IPS-15b (cell line): Measurements from ENCODE around the gene CBLL1.

Source experiments
- H3K27me3 ChIP-seq: one replicate; pipeline ENCODE4 v1.6.1; 2013; ENCODE audit warnings: low read length; ENCODE audit not compliant: control insufficient read depth, insufficient read depth
- H3K36me3 ChIP-seq: one replicate; pipeline ENCODE4 v1.6.1; 2013; ENCODE audit warnings: low read length; ENCODE audit not compliant: control insufficient read depth, insufficient read depth
- H3K4me1 ChIP-seq: one replicate; pipeline ENCODE4 v1.6.1; 2013; ENCODE audit warnings: mild to moderate bottlenecking, low read length; ENCODE audit not compliant: control insufficient read depth, insufficient read depth
- H3K4me3 ChIP-seq: one replicate; pipeline ENCODE4 v1.5.1; 2013; ENCODE audit warnings: low read depth, low read length
- H3K9ac ChIP-seq: one replicate; pipeline ENCODE4 v1.6.1; 2013; ENCODE audit warnings: low read depth, mild to moderate bottlenecking, low read length
- H3K9me3 ChIP-seq: one replicate; pipeline ENCODE4 v1.6.1; 2013; ENCODE audit warnings: mild to moderate bottlenecking, low read length; ENCODE audit not compliant: control insufficient read depth, insufficient read depth

Gene CBLL1

DNA sequence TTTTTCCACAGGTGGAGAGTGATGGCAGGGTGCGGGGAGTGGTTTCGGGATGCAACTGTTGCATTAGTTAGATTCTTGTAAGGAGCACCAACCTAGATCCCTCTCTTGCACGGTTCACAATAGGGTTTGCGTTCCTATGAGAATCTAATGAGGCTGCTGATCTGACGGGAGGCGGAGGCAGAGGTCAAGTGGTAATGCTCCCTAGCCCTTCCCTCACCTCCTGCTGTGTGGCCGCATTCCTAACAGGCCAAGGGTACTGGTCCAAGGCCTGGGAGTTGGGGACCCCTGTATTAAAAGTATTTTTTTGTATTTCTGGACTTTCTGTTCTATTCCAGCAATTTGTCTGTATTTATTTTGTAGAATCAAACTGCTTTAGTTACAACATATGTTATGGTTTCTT, 7.2 kb downstream of the CBLL1 start:
- Histone ChIP-seq H3K4me1 (no peaks in the 10 kb centered on the region), H3K4me3 (no peak overlapping the region), H3K36me3 (peaks cover 7% of the 10 kb centered on the region), H3K9ac (no peak overlapping the region), H3K27me3 (no peaks in the 10 kb centered on the region), H3K9me3 (no peaks in the 10 kb centered on the region)

DNA sequence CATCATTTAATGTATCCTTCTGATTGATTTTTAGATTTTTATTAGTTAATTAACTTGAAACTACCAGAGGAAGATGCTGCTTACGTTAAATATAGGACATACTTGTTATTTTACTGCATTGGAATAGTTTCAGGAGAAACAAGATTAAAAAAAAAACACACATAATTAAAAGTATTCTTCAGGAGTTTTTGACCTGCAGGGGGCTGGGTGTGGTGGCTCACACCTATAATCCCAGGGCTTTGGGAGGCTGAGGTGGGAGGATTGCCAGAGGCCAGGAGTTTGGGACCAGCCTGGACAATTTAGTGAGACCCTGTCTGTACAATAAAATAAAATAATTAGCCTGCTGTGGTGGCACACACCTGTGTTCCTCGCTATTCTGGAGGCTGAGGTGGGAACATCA, 10.7 kb downstream of the CBLL1 start:
- Histone ChIP-seq H3K27me3 (no peaks in the 10 kb centered on the region), H3K9ac (no peak overlapping the region), H3K9me3 (no peaks in the 10 kb centered on the region), H3K4me1 (no peaks in the 10 kb centered on the region), H3K4me3 (no peak overlapping the region), H3K36me3 (peaks cover 13% of the 10 kb centered on the region)

DNA sequence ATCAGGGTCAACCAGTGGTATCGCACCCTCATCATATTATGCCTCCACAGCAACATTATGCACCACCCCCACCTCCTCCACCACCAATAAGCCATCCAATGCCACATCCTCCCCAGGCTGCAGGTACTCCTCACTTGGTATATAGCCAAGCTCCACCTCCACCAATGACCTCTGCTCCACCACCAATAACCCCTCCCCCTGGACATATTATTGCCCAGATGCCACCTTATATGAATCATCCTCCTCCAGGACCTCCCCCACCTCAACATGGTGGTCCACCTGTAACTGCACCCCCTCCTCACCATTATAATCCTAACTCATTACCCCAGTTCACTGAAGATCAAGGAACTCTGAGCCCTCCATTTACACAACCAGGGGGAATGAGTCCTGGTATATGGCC, 14.7 kb downstream of the CBLL1 start:
- Histone ChIP-seq H3K4me3 (no peak overlapping the region), H3K27me3 (no peaks in the 10 kb centered on the region), H3K4me1 (no peaks in the 10 kb centered on the region), H3K9ac (no peak overlapping the region), H3K9me3 (no peaks in the 10 kb centered on the region), H3K36me3 (peaks cover 10% of the 10 kb centered on the region)

DNA sequence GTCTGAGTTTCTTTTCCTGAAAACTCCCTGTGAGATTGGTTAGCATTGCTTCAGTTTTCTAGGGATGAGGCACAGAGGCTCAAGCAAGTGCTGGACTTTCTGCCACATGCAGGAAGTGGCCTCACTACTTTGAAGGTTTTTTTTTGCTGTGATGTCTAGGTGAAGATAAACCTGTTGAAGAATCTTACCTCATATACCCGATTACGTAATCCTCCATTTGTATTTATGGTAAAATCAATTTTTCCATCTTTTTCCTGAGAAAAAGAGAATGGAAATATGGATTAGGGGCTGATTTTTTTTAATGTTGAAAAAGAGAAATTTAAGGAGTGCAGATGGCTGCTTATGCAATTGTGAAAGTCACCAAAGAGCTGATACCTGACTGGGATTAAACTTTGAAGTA, 23.4 kb downstream of the CBLL1 start:
- Histone ChIP-seq H3K27me3 (no peaks in the 10 kb centered on the region), H3K4me1 (no peaks in the 10 kb centered on the region)

DNA sequence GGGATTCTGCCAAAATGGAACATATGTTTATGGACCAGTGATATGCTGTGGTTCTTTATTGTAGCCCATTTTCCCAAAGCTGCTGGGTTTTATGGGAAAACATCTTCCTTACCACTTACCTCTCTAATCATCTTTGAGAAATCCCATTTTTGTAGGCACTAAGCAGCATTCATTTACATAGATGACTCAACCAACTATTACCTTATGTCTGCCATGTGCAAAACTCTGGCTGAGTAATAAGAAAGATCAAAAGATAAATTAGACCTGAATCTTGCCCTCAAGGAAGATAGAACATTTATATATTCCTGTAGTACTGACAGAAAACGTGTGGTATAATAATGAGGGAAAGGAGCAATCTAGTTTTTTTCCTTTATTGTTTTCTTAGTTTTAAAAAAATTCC, 24.3 kb downstream of the CBLL1 start:
- no peak overlapping the region for H3K4me3 ChIP-seq
- no peaks in the 10 kb centered on the region for H3K36me3 ChIP-seq

More for the DNA sequence above, 23.4 kb downstream of the CBLL1 start:
- Histone ChIP-seq H3K9me3 (no peaks in the 10 kb centered on the region), H3K36me3 (no peaks in the 10 kb centered on the region), H3K9ac (no peak overlapping the region), H3K4me3 (no peak overlapping the region)

DNA sequence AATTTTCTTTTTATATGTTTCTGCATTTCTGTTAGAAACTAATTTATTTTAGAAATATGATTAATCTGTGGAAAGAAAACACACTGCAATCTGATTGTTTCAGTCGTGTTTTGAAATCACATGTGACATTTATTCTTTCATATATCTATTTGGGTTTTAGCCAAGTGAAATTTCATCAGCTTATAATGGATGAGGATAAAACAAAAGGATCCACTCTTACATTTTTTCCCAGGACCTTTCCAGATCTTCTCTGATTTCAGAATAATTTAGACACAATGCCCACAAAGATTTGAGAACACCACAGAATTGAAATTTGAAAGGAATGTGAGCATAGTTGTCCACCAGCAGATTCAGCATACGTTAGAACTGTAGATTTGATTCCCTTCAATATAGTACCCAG, 29.1 kb downstream of the CBLL1 start:
- Histone ChIP-seq H3K9me3 (no peaks in the 10 kb centered on the region), H3K9ac (no peak overlapping the region), H3K4me1 (no peaks in the 10 kb centered on the region), H3K4me3 (no peak overlapping the region), H3K36me3 (no peaks in the 10 kb centered on the region), H3K27me3 (no peaks in the 10 kb centered on the region)

More for the DNA sequence above, 24.3 kb downstream of the CBLL1 start:
- H3K9ac ChIP-seq, result no peak overlapping the region
- no peaks in the 10 kb centered on the region for H3K4me1 ChIP-seq
- H3K9me3 ChIP-seq, result no peaks in the 10 kb centered on the region
- H3K27me3 ChIP-seq, result no peaks in the 10 kb centered on the region

DNA sequence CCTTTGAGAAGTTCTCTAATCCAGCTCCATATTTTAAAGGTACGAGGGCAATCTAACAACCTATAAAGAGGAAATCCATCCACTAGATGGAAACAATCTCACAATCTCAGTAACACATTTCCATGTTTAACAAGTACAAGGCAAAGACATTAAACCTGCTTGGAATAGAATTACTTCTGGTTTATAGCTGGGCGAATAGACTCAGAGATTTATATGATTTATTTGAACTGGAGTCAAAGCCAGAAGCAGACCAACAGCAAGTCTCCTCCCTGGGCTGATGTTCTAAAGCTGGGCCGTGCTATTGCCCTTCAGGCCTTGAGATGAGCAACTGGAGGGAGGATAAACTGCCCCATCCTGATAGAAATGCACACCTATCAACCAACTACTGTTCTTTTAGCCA, 33.8 kb downstream of the CBLL1 start:
- Histone ChIP-seq H3K36me3 (no peaks in the 10 kb centered on the region), H3K4me3 (no peak overlapping the region), H3K27me3 (no peaks in the 10 kb centered on the region), H3K4me1 (no peaks in the 10 kb centered on the region), H3K9ac (no peak overlapping the region), H3K9me3 (no peaks in the 10 kb centered on the region)

DNA sequence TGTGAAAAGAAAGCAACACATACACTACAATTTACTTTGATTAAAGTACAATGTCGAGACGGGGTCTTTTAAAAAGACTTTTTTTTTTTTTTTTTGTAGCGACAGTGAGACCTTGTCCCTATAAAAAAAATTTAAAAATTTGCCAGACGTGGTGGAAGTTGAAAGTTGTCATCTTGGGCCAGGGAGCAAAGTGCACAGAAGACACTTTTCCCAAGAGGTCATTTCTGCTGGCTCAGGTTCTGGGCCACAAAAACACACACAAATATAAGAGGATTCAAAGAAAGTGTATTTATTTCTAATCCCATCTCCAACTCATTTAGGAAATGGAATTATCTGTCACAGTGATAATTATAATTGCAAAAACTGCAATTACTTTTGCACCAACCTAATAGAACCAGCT, 34.3 kb downstream of the CBLL1 start:
- H3K36me3 ChIP-seq, result no peaks in the 10 kb centered on the region
- no peaks in the 10 kb centered on the region for H3K27me3 ChIP-seq
- H3K4me1 ChIP-seq, result no peaks in the 10 kb centered on the region
- H3K9ac ChIP-seq, result no peak overlapping the region
- H3K4me3 ChIP-seq, result no peak overlapping the region
- H3K9me3 ChIP-seq, result no peaks in the 10 kb centered on the region

DNA sequence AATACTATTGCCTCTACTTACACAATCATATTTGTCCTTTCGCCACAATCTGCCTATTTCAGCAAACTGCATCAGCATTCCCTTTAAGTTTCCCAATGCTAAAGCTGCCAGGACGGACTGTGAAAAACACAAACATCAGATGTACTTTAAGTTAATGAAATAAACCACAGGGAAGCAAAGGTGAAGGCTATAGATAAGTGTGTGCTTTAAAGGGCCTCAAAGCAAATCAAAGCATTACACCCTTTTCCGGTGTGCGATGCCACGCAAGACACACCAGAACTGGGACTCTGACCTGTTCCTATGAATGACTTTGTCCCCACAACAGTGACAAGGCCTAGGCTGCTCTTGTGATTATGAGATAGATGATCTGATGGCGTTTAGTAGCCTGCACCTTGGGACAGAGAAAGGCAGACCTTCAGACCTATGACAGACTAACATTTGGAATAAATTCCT, 35.7 kb downstream of the CBLL1 start:
- H3K4me1 ChIP-seq, result no peaks in the 10 kb centered on the region
- no peak overlapping the region for H3K4me3 ChIP-seq
- no peaks in the 10 kb centered on the region for H3K27me3 ChIP-seq
- H3K9me3 ChIP-seq, result no peaks in the 10 kb centered on the region
- no peaks in the 10 kb centered on the region for H3K36me3 ChIP-seq
- no peak overlapping the region for H3K9ac ChIP-seq

DNA sequence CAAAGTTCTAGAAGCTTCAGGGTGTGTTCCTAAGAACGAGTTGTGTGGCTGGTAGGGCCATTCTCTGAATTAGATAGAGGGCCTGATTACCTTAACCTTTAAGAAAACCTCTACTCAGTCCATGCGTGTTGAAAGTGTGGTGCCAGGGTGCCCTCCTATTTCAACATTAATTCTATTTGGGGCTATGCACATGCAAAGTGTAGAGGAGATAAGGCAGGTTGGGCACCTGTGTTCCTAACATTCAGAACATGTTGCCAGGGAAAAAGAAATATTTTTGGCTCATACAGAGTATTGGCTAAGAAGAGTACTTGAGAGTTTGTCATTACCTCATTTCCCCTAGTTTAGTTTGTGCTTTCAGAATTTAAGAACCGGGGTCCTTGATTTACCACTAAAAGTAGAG, 38.4 kb downstream of the CBLL1 start:
- H3K9ac ChIP-seq, result no peak overlapping the region
- no peaks in the 10 kb centered on the region for H3K27me3 ChIP-seq
- H3K4me3 ChIP-seq, result no peak overlapping the region
- H3K9me3 ChIP-seq, result no peaks in the 10 kb centered on the region
- H3K36me3 ChIP-seq, result no peaks in the 10 kb centered on the region
- peaks cover 3% of the 10 kb centered on the region for H3K4me1 ChIP-seq

DNA sequence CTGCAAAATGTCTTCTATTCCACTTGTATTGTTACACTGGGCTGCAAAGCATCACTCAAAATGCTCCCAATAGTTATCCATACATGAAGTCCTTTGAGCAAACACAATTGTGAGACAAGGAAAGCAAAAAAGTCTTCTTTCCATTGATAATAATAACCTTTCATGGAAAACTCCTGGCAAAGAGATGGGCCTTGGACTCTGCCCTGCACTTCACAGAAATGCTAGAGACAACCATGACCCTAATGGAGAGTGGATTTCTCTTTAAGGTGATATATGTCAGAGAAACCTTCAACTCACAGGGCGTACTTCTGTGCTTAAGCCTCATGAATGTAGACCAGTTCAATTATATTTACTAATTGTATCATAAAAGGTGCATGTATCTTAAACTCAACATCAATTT, 39.7 kb downstream of the CBLL1 start:
- H3K4me1 ChIP-seq, result peaks cover 12% of the 10 kb centered on the region
- H3K9ac ChIP-seq, result no peak overlapping the region
- H3K4me3 ChIP-seq, result no peak overlapping the region
- no peaks in the 10 kb centered on the region for H3K36me3 ChIP-seq
- H3K9me3 ChIP-seq, result no peaks in the 10 kb centered on the region
- H3K27me3 ChIP-seq, result no peaks in the 10 kb centered on the region

DNA sequence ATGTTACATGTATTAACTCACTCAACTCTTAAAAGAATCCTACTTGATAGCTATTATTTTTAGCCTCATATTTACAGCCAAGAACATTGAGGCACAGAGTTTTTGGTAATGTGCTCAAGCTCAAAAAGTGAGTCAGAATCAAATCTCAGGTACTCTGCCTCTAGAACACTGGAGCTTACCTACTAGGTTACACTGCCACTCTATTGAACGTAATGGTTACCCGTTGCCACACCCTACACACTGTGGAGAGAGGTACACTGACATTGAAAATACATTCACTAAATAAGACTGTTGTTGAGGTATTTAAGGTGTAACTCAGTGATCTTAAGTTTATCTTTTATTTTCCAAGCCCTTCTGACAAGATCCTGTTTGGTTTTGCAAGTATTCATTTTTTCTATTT, 41.2 kb downstream of the CBLL1 start:
- H3K4me1 ChIP-seq, result peaks cover 12% of the 10 kb centered on the region
- H3K9ac ChIP-seq, result no peak overlapping the region
- H3K36me3 ChIP-seq, result no peaks in the 10 kb centered on the region
- no peak overlapping the region for H3K4me3 ChIP-seq
- H3K9me3 ChIP-seq, result no peaks in the 10 kb centered on the region
- no peaks in the 10 kb centered on the region for H3K27me3 ChIP-seq

DNA sequence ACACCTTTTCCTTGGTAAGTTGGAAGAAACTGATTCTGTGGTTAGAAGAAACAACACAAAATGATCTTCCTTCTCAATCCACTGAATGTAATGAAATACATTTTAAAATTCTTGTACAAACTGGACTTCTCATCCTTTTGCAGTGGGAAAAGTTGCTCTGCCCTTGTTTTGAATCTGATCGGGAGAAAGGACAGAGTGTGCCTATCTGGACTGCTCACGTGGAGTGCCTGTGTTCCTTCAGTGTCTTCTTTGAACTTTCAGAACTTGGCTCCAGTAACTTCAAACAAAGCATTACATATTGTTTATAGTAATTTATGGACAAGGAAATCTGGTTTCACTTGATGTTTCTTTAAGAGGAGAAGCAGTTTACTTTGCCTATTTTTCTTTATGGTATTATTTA, 42.0 kb downstream of the CBLL1 start:
- Histone ChIP-seq H3K27me3 (no peaks in the 10 kb centered on the region), H3K4me3 (no peak overlapping the region), H3K9me3 (no peaks in the 10 kb centered on the region), H3K36me3 (no peaks in the 10 kb centered on the region), H3K4me1 (peaks cover 12% of the 10 kb centered on the region), H3K9ac (no peak overlapping the region)
